Measurements from ENCODE around the gene EIF3F. TPM values are rescaled to one million over a fixed set of nuclear protein-coding genes. Genes with fewer than 3 reads are reported as not detected.

The EIF3F gene
- total and polyA plus RNA-seq, 5 experiments from 2014 or later: 310 to 500 (median 408) TPM

- no peak for DNase-seq
- no peak overlapping the region for H3K4me3 Mint-ChIP-seq
- H3K4me1 Mint-ChIP-seq: peaks cover 0 to 4% (median under 1%) of the 10 kb centered on the region in 4 donors
- peaks cover 0 to 2% (median 0%) of the 10 kb centered on the region in 9 donors for H3K9me3 Mint-ChIP-seq
- H3K36me3 Mint-ChIP-seq: peaks cover 13 to 55% (median 29%) of the 10 kb centered on the region in 3 donors
- no peak for ATAC-seq
- peak overlapping the region in 1 of 10 donors; percentile 5 for H3K27ac Mint-ChIP-seq
- POLR2A ChIA-PET: no interaction called here
- no peaks in the 10 kb centered on the region for H3K27me3 Mint-ChIP-seq
Observed at GRCh38 chr11:8000390-8000789, 13.3 kb downstream of the EIF3F start.

DNA sequence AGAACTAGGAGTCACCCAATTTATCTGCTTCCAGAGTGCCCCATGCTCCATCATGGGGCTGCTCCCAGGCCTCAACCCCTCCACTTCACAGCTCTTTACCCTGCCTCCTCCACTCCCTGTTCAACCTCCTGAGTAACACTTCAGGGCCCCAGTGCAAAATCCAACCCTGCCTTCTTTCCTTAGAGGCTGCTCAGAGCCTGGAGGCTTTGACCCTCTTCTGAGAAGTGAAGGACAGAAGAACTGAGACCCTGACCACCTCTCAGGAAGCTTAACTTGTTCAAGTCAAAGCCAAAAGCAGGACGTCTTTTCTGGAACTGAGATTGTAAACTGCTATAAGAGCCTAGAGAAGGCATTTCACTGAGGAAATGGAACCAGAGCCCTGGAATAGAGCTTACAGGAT, 15.5 kb downstream of the EIF3F start:
- no peak overlapping the region for H3K27ac Mint-ChIP-seq
- H3K36me3 Mint-ChIP-seq: peaks cover 4 to 32% (median 8%) of the 10 kb centered on the region in 3 donors
- H3K4me1 Mint-ChIP-seq: peaks cover 0 to 2% (median 0%) of the 10 kb centered on the region in 4 donors
- no peak for DNase-seq
- ATAC-seq: no peak
- no peaks in the 10 kb centered on the region for H3K27me3 Mint-ChIP-seq
- no peak overlapping the region for H3K4me3 Mint-ChIP-seq
- POLR2A ChIA-PET: interaction anchor here (1.3 kb wide), 1 partner anchor 16 kb away, joined by 3 read pairs; the partner anchor contains the start of gene EIF3F
- peaks cover 0 to 2% (median 0%) of the 10 kb centered on the region in 9 donors for H3K9me3 Mint-ChIP-seq

GRCh38 chr11:8003187-8003586, 16.1 kb downstream of the EIF3F start:
- ATAC-seq (no peak), DNase-seq (no peak)
- POLR2A ChIA-PET: interaction anchor here (1.3 kb wide), 1 partner anchor 16 kb away, joined by 3 read pairs; the partner anchor contains the start of gene EIF3F
- Mint-ChIP-seq H3K27ac (peak overlapping the region in 3 of 10 donors; percentile 31 to 68 (median 42)), H3K9me3 (peaks cover 0 to 2% (median 0%) of the 10 kb centered on the region in 9 donors), H3K27me3 (no peaks in the 10 kb centered on the region), H3K4me1 (peaks cover 0 to 2% (median 0%) of the 10 kb centered on the region in 4 donors), H3K36me3 (peaks cover 2 to 27% (median 5%) of the 10 kb centered on the region in 3 donors), H3K4me3 (no peak overlapping the region)

DNA sequence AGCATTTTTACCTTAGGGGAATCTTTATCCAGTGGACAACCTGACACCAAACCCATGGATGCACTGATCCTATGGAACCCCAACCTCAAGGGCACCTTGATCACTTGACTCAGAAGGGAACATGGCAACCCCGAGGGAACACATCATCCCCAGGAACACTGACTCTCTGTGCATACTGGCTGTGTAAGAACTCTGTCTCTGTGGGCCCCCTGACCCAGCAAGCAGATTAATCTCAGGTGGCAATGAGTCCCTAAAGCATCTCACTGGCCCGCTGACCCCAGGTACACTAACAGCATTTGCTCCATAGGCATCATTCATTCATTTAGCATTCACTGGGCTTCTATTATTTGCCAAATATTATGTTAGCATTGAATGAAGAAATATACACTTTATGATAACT, 16.9 kb downstream of the EIF3F start:
- H3K9me3 Mint-ChIP-seq: peaks cover 0 to 2% (median 0%) of the 10 kb centered on the region in 9 donors
- H3K36me3 Mint-ChIP-seq: peaks cover 0 to 19% (median 3%) of the 10 kb centered on the region in 3 donors
- POLR2A ChIA-PET: no interaction called here
- ATAC-seq (no peak), DNase-seq (no peak)
- H3K27me3 Mint-ChIP-seq: peaks cover 0 to 3% (median 0%) of the 10 kb centered on the region in 5 donors
- H3K4me3 Mint-ChIP-seq: no peak overlapping the region
- H3K27ac Mint-ChIP-seq: no peak overlapping the region
- peaks cover 0 to 2% (median 0%) of the 10 kb centered on the region in 4 donors for H3K4me1 Mint-ChIP-seq

DNA sequence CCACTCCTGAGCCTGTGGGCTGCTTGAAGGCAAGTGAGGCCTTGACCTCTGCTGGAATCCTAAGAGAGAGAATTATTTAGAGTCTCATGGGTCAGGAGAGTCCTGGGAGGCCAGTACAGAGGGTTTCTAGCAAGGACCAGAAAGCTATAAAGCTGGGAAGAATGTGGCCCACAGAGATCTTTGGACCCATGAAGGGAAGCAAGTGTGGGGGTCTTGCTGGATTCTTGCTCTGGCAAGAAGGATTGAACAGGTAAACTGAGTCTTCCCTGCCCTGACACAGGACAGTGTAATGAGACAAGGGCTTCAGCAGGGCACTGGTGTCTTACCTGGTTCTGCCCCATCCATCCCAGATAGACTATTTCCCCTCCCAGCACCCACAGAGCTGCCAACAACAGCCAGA, 18.4 kb downstream of the EIF3F start:
- POLR2A ChIA-PET: no interaction called here
- H3K4me1 Mint-ChIP-seq: peaks cover 0 to 2% (median 0%) of the 10 kb centered on the region in 4 donors
- H3K9me3 Mint-ChIP-seq: peaks cover 0 to 2% (median 0%) of the 10 kb centered on the region in 9 donors

DNA sequence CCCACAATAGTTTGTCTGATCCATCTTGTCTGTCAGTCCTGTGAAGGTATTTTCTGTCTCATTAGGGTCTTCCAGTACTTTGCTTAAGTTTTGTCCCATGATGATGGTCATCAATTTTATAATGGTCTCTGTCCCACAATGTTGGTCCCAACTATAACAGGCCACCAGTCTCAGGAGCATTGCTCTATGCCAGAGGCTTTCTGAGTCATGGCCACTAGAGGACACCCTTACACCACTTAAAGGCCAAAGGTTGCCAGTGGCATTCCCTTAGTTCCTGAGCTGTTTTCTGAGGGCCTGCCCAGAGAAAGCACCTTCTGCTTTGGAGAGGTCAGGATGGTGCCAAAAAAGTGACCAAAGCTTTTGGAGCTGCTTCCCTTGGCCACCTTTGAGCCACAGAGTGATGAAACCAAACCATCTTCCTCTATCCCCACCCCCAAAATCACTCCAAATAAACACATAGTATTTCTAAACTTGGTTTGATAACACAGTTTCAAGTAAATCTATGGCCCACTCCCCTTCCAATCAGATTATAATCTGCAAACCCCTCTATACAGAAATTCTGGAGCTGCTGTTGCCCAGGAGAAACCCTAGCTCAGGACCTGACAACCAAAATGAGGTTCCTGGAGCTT, 19.3 kb downstream of the EIF3F start:
- no peak overlapping the region for H3K27ac Mint-ChIP-seq
- POLR2A ChIA-PET: no interaction called here
- H3K27me3 Mint-ChIP-seq: peaks cover 6 to 18% (median 10%) of the 10 kb centered on the region in 5 donors
- peak; percentile 54 to 78 for ATAC-seq
- H3K4me1 Mint-ChIP-seq: peaks cover 0 to 2% (median 0%) of the 10 kb centered on the region in 4 donors
- peaks cover 0 to 2% (median 0%) of the 10 kb centered on the region in 9 donors for H3K9me3 Mint-ChIP-seq
- peak in 6 of 10 donors; percentile 14 to 31 (median 29) for DNase-seq
- no peak overlapping the region for H3K4me3 Mint-ChIP-seq
- H3K36me3 Mint-ChIP-seq: peaks cover 0 to 3% (median under 1%) of the 10 kb centered on the region in 3 donors

More for the DNA sequence above, 18.4 kb downstream of the EIF3F start:
- ATAC-seq (no peak), DNase-seq (no peak)
- Mint-ChIP-seq H3K4me3 (peak overlapping the region in 1 of 10 donors; percentile 19), H3K36me3 (peaks cover 0 to 5% (median 3%) of the 10 kb centered on the region in 3 donors), H3K27ac (no peak overlapping the region), H3K27me3 (peaks cover 6 to 11% (median 6%) of the 10 kb centered on the region in 5 donors)

DNA sequence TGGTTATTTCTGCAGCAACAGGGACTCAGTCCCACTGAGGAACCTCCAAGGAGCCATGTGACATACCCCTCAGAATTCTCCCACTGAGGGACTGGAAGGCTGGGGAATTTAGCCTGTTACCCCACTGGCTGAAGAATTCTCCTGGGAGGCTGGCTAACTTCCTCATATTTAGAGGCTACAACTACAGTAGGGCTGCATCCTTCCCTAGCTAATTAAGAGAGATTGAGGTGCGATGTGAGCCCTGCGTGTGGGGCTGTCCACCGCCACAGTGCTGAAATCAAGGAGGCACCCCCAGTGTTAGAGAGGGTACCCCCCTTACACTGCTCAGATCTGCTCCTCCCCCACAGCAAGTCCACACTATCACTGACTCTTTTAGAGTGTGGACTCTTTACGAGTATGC, 21.1 kb downstream of the EIF3F start:
- no peak overlapping the region for H3K4me3 Mint-ChIP-seq
- H3K27ac Mint-ChIP-seq: no peak overlapping the region
- no peaks in the 10 kb centered on the region for H3K36me3 Mint-ChIP-seq
- no peak for DNase-seq
- POLR2A ChIA-PET: no interaction called here
- no peak for ATAC-seq
- peaks cover 0 to 2% (median 0%) of the 10 kb centered on the region in 9 donors for H3K9me3 Mint-ChIP-seq
- H3K27me3 Mint-ChIP-seq: peaks cover 8 to 32% (median 11%) of the 10 kb centered on the region in 5 donors
- peaks cover 0 to 2% (median 0%) of the 10 kb centered on the region in 4 donors for H3K4me1 Mint-ChIP-seq

DNA sequence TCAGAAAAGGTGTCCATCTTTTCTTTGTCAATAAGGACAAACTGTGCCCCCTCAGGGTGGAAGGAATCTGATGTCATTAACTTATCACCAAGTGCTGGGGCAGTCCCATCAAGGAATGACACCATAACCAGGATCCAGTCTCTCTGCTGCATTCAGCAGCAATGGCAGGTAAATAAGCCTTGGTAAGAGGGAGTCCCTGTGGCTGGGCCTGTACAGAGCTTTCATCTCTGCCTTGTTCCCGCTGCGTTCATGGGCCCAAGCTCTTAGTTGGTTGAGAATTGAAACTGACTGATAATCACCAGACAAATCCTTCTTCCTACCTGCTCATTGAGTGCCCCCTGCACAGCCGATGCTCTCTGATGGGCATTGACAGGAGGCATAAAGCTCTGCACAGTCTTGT, 22.7 kb downstream of the EIF3F start:
- Mint-ChIP-seq H3K27ac (no peak overlapping the region), H3K4me1 (no peaks in the 10 kb centered on the region), H3K36me3 (no peaks in the 10 kb centered on the region), H3K9me3 (no peaks in the 10 kb centered on the region), H3K4me3 (no peak overlapping the region), H3K27me3 (peaks cover 13 to 44% (median 16%) of the 10 kb centered on the region in 5 donors)
- ATAC-seq (no peak), DNase-seq (no peak)
- POLR2A ChIA-PET: no interaction called here

DNA sequence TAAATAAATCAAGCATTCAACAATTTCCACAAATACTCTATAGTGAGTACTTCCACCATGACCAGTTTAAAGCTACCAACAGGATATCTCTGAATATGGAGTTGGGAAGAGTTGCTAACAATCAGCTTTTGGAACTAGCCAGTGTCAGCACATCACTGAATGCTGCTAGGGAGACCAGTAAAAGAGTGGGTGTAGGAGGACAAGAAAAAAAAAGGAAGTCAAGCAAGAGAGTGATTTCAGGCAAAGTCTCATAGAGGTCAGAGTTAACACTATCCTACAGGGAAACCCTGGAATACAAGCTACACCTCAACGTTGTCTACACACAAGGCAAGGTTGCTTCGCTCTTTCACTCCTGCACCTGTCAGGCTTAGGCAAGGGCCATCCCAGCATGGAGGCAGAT, 24.2 kb downstream of the EIF3F start:
- Mint-ChIP-seq H3K9me3 (no peaks in the 10 kb centered on the region), H3K4me1 (no peaks in the 10 kb centered on the region), H3K4me3 (no peak overlapping the region), H3K36me3 (no peaks in the 10 kb centered on the region), H3K27me3 (peaks cover 18 to 59% (median 24%) of the 10 kb centered on the region in 5 donors), H3K27ac (no peak overlapping the region)
- DNase-seq: no peak
- no peak for ATAC-seq
- POLR2A ChIA-PET: no interaction called here

DNA sequence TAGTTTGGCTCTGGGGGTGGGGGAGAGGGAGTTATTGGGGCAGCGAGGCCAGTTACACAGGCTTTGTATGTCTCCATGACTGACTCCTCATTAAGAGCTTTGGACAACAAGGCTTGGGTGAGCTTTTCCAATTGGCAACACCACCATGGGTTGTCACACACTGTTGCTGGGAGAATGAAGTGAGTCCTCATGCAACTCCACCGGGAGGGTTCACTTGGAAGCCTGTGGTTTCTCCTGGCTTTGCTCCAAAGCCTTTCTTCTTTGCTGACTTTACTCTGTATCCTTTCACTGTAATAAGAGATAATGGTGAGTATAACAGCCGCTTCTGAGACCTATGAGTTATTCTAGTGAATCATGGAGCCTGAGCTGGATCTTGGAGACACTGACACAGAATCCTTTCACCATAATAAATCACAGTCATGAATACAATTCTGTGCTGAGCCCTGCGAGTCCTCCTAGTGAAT, 24.9 kb downstream of the EIF3F start:
- Mint-ChIP-seq H3K27ac (no peak overlapping the region), H3K36me3 (no peaks in the 10 kb centered on the region), H3K4me3 (no peak overlapping the region), H3K4me1 (no peaks in the 10 kb centered on the region), H3K9me3 (no peaks in the 10 kb centered on the region), H3K27me3 (peaks cover 21 to 65% (median 27%) of the 10 kb centered on the region in 5 donors)
- no peak for ATAC-seq
- no peak for DNase-seq
- POLR2A ChIA-PET: no interaction called here

DNA sequence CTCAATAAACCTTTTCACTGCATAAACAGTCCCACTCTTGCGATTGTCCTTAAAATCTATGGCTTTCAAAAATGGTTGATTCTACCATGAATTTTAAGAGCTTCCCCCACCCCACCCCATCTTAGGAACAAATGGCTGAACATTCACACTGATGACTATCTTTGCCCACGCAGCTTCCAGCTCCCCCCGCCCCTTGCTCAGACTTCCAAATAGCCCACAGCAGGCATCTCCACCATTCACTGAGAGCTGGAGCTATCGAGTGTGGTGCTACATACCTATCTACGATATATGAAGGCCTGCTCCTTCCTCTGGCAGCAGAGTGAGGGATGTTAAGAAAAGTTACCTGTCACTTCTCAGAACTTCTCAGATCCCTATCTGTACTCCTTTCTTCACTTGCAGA, 26.7 kb downstream of the EIF3F start:
- no peak for DNase-seq
- H3K4me3 Mint-ChIP-seq: no peak overlapping the region
- H3K4me1 Mint-ChIP-seq: peaks cover 4 to 7% (median 6%) of the 10 kb centered on the region in 4 donors
- H3K9me3 Mint-ChIP-seq: no peaks in the 10 kb centered on the region
- POLR2A ChIA-PET: no interaction called here
- ATAC-seq: no peak
- H3K27me3 Mint-ChIP-seq: peaks cover 28 to 84% (median 38%) of the 10 kb centered on the region in 5 donors
- no peaks in the 10 kb centered on the region for H3K36me3 Mint-ChIP-seq
- peak overlapping the region in 1 of 10 donors; percentile 60 for H3K27ac Mint-ChIP-seq

GRCh38 chr11:8015753-8016239, 28.7 kb downstream of the EIF3F start:
- H3K27ac Mint-ChIP-seq: no peak overlapping the region
- peaks cover 30 to 83% (median 41%) of the 10 kb centered on the region in 5 donors for H3K27me3 Mint-ChIP-seq
- no peak overlapping the region for H3K4me3 Mint-ChIP-seq
- DNase-seq: no peak
- H3K36me3 Mint-ChIP-seq: no peaks in the 10 kb centered on the region
- H3K4me1 Mint-ChIP-seq: peaks cover 9 to 15% (median 12%) of the 10 kb centered on the region in 4 donors
- POLR2A ChIA-PET: no interaction called here
- no peaks in the 10 kb centered on the region for H3K9me3 Mint-ChIP-seq
- no peak for ATAC-seq

- ATAC-seq (no peak), DNase-seq (no peak)
- Mint-ChIP-seq H3K4me1 (peaks cover 9 to 15% (median 12%) of the 10 kb centered on the region in 4 donors), H3K27me3 (peaks cover 30 to 79% (median 42%) of the 10 kb centered on the region in 5 donors), H3K4me3 (peak overlapping the region in 1 of 10 donors; percentile 31), H3K27ac (no peak overlapping the region), H3K9me3 (no peaks in the 10 kb centered on the region), H3K36me3 (no peaks in the 10 kb centered on the region)
- POLR2A ChIA-PET: no interaction called here
Observed at GRCh38 chr11:8016440-8016839, 29.3 kb downstream of the EIF3F start.
